ENCODE data around the gene SACM1L.

GRCh38 chr3:45683417-45684326 lies 5.5 kb upstream of the SACM1L start:
- TF ChIP-seq CTCF (IDR thresholded peaks at IDR 0.05) (no peak), EP300 (IDR thresholded peaks at IDR 0.05) (no peak), POLR2A (IDR thresholded peaks at IDR 0.05) (no peak)

Data from tibial nerve (tissue), 4 donors.